ENCODE measurements around the gene TMEM120B.
A peak's percentile ranks its signal among the peaks of the same experiment; 100 is the strongest.

TMEM120B gene

DNA sequence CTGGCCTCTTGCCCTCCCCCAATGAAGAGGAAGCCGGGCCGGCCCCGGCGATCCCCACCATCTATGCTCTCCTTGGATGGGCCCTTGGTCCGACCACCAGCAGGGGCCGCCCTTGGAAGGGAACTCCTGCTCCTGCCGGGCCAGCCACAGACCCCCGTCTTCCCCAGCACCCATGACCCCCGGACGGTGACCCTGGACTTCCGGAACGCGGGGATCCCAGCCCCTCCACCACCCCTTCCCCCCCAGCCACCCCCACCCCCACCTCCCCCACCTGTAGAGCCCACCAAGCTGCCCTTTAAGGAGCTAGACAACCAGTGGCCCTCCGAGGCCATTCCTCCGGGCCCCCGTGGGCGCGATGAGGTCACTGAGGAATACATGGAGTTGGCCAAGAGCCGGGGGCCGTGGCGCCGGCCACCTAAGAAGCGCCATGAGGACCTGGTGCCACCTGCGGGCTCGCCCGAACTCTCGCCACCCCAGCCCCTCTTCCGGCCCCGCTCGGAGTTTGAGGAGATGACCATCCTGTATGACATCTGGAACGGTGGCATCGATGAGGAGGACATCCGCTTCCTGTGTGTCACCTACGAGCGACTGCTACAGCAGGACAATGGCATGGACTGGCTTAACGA lies 110.7 kb downstream of the TMEM120B start:
- DNase-seq, result no peak

DNA sequence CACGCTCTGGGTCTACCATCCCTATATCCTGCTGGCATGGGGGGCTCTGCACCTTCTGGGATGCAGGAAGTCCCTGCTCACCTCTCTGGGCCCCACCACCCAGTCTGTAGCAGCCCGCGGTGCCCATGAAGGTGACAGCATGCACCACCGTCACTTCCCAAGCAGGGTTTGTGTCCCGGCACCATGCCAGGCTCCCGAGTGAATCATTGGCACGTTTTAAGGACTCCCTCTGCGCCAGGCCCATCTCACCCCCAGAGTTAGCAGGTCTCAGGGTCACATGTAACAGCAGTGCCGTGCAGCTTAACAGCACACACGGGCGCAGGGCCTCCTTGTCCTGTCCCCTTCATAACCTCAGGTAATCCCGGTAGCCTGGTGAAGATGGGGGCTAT lies 111.2 kb downstream of the TMEM120B start:
- DNase-seq, result no peak

DNA sequence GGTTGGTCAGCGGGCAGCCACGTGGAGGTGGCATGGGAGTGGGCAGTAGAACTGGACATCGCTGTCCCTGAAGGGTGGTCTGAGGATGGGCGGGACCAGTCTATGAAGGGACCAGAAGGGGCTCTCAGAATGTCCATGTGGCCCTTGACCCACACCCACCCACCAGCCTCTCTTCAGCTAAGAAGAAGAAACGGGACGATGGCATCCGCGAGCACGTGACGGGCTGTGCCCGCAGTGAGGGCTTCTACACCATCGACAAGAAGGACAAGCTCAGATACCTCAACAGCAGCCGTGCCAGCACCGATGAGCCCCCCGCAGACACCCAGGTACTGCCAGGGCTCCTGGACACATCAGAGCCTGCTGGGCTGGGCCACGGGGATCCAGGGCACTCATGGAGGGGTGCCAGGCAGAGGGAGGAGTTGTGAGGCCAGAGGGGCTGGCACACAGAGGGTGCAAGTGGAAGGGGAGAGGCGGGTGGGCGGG lies 112.5 kb downstream of the TMEM120B start:
- no peak for DNase-seq

DNA sequence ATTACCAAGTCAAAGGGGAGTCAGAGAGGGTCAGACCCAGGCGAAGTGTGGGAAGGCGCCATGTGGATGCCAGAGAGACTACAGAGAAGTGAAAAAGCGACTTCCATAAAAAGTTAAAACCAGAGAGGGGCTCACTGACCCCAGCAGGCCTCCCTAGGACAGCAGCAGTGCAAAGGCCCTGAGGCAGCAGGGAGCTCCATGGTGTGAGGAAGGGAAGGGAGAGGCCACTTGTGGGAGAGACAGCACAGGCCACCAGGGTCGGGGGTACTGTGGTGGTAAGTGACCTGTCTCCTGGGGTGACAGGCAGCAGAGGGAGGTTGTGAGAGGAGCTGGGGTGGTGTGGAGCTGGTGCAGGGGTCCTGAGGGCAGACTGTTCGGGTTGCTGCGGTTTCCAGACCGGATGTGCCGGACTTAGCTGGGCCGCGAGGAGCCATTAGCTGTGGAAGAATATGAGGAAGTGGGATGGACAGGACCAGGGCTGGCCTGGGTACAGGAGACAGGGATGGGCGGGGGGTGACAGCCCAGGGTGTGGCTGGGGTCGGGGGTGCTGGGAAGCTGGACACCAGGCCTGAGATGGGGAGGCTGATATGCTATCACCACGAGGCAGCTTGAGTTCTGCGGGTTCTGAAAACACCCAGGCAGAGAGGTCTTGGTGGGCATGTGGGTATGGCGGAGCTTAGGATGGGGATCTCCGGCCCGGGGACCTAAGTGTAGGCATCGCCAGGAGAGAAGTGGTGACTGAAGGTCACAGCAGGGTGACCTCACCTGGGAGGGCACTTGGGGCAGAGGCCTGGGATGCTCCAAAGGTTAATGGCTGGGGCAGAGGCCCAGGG lies 114.0 kb downstream of the TMEM120B start:
- DNase-seq, result no peak

DNA sequence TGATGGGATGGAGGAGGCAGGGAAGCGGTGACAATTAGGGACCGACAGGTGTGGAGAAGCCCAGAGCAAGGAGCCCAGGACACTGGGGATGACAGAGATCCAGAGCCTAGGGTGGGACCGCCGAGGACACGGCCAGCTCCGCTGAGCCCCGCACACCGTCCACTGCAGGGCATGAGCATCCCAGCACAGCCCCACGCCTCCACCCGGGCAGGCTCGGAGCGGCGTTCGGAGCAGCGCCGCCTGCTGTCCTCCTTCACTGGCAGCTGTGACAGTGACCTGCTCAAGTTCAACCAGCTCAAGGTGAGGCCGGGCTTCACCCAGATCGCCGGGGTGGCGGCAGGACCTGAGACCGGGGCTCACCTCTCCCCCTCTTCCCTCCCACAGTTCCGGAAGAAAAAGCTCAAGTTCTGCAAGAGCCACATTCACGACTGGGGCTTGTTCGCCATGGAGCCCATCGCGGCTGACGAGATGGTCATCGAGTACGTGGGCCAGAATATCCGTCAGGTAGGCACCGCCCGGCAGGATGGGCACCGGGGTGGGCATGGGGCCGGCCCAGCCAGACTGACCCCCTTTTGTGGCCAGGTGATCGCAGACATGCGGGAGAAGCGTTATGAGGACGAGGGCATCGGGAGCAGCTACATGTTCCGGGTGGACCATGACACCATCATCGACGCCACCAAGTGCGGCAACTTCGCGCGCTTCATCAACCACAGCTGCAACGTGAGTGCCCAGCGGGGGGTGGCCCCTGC lies 115.0 kb downstream of the TMEM120B start:
- no peak for DNase-seq

DNA sequence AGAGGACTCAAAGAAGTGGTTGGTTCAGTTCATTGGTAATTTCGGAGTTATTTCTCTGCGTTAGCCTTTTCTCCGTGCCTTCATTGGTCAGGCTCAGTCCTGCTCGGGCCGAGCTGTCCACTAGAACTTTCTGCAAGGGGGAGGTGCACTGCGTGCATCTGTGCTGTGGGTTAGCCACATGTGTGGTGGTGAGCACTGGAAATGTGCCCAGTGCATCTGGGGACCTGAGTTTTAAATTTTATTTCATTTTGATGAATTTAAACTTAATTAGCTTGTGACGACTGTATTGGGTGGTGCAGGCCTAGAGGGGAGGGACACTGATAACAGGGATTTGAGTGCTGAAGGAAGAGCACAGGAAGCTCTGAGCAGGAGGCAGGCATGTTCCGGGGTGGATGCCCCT lies 115.8 kb downstream of the TMEM120B start:
- DNase-seq, result no peak

DNA sequence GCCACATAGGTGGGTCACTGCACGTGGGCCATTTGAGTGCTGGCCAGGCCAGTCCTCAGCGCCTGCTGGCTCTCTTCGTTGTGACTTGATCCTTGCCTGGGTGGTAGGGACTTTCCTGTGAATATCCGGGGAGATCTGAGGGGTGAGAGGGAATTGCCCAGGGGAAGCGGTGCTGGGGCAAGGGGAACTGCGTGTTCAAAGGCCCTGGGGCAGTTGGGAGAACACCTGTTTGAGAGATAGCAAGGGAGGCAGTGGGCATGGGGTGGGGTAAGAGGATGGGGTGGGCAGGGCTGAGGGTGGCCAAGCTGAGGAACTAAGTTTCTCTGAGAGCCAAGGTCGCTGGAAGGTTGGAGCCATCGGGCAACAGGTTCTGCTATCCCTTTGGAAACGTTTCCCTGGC lies 116.3 kb downstream of the TMEM120B start:
- no peak for DNase-seq

DNA sequence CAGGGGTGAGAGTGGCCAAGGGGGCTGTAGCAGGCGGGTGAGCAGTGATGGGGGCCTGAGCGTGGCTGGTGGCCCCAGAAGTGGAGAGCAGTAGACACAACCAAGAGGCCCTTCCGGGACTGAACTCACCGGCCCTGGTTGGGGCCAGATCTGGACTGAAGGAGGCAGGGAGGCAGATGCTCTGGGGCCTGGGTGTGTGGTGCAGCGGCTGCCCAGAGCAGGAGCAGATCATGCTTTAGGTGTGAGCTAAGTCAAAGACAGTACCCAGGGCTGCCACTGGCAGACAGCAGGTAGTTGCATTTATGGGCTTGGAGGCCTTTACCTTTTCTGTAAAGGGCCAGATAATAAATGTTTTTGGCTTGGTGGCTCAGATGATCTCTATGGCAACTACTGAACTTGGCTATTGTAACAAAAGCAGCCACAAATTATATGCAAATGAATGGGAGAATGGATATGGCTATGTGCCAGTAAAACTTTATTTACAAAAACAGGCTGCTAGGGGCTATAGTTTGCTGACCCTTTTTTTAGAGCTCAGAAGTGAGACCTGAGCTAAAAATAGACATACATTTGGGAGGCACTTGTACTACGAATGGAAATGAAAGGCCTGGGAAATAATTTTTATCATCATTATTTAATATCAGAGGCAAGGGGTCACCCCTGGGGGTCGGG lies 116.8 kb downstream of the TMEM120B start:
- peak; percentile 28 for DNase-seq

DNA sequence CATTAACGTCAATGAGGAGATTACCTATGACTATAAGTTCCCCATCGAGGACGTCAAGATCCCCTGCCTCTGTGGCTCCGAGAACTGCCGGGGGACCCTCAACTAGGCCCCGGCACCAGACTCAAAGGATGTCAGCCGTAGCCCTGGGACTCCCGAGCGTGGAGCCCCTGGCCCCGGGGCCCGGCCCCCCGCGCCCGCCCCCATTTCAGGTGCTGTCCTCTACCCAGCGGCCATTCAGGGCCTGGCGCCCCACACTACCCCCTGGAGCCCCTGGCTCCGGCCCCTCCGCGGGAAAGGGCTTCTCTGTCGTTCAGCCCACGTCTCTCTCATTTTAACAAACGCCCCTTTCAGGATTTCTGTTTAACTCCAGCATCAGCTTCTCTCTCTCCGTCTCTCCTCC lies 117.6 kb downstream of the TMEM120B start:
- DNase-seq, result no peak

DNA sequence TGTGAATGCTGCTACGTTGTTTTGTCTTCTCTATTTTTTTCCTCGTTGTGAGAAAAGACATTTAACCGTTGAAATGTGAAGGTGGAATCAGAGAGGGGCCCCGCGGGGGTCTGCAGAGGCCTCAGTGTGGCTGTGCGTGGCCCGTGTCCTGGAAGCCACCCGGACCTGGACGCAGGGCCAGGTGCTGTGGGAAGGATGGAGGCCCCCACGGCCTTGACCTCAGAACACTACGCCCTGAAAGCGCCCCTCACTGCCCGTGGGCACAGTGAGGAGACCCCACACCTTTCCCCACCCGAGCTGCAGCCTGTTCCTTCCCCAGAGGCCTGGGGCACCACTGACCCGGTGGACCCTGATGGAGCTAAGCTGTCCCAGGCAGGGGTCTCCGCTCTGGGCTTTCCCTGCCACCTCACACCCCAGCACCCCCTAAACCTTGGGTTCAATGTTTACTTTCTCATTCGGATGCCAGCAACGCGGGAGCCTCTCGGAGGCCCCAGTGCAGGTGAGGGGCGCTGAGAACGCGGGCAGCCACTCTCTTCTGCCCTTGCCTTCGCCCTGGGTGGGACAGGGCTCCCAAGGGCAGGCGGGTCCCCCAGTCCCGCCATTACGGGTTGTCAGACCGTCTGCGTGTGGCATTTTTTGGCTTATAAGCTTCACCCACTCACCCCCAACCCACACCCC lies 118.2 kb downstream of the TMEM120B start:
- DNase-seq, result no peak
